K562 (cell line): ENCODE data around the gene PNRC2. TPM values are rescaled to one million over a fixed set of nuclear protein-coding genes. Genes with fewer than 3 reads are reported as not detected.

Experiments used
- ARNT ChIP-seq, 2 experiments: fragments of 450-650 bp; IDR thresholded peaks; 2 replicates each; pipeline ENCODE4 v1.6.1; 2016; ENCODE audit warnings: mild to moderate bottlenecking in 1 of 2
- BMI1 ChIP-seq: fragments of 150-350 bp; IDR thresholded peaks from 2 replicates; pipeline ENCODE4 v1.6.1; 2014; ENCODE audit warnings: low read length
- CBX8 ChIP-seq: fragments of 200-600 bp; sonication (generic); IDR thresholded peaks from 2 replicates; pipeline ENCODE4 v1.6.1; 2012; ENCODE audit warnings: borderline replicate concordance, mixed run types, low read depth, mild to moderate bottlenecking, moderate library complexity, mixed read lengths, low read length, control low read depth, inconsistent platforms; ENCODE audit not compliant: poor library complexity, severe bottlenecking; ENCODE audit errors: extremely low read depth
- CXXC5 ChIP-seq: fragments of 250-450 bp; sonication (Bioruptor Pico); IDR thresholded peaks from 2 replicates; pipeline ENCODE4 v1.8.0; 2022; ENCODE audit warnings: inconsistent platforms, mild to moderate bottlenecking, moderate library complexity
- E2F6 ChIP-seq, 2 experiments: IDR thresholded peaks; 2 replicates each; pipeline ENCODE4 v1.6.1; 2011; ENCODE audit warnings: borderline replicate concordance in 1 of 2, control low read depth in 1 of 2, low read depth in 1 of 2, low read length in 1 of 2, mild to moderate bottlenecking in 1 of 2, mixed read lengths in 1 of 2, moderate library complexity in 1 of 2; ENCODE audit not compliant: insufficient read depth in 1 of 2, insufficient read length in 1 of 2, poor library complexity in 1 of 2, severe bottlenecking in 1 of 2; ENCODE audit errors: extremely low read depth in 1 of 2
- GTF2A2 ChIP-seq: IDR thresholded peaks from 2 replicates; pipeline ENCODE4 v1.6.1; 2016; ENCODE audit warnings: mild to moderate bottlenecking, missing genetic modification characterization, missing compliant biosample characterization
- GTF2F1 ChIP-seq: IDR thresholded peaks from 2 replicates; pipeline ENCODE4 v1.6.1; 2011; ENCODE audit warnings: low read depth, low read length, improper control_type of control experiment
- HLTF ChIP-seq: fragments of 450-650 bp; IDR thresholded peaks from 2 replicates; pipeline ENCODE4 v1.6.1; 2016
- MCM7 ChIP-seq, 2 experiments: fragments of 450-650 bp; IDR thresholded peaks; 2 replicates each; pipeline ENCODE4 v1.6.1; 2016 to 2018
- MTA1 ChIP-seq: fragments of 450-650 bp; IDR thresholded peaks from 2 replicates; pipeline ENCODE4 v1.6.1; 2017; ENCODE audit warnings: borderline replicate concordance
- NBN ChIP-seq: fragments of 450-650 bp; IDR thresholded peaks from 2 replicates; pipeline ENCODE4 v1.6.1; 2016; ENCODE audit warnings: low read depth, mild to moderate bottlenecking
- SMARCE1 ChIP-seq: fragments of 450-650 bp; IDR thresholded peaks from 2 replicates; pipeline ENCODE4 v1.7.1; 2016; ENCODE audit warnings: mild to moderate bottlenecking
- ZNF589 ChIP-seq: fragments of 200-800 bp; sonication (Bioruptor generic); IDR thresholded peaks from 2 replicates; pipeline ENCODE4 v1.6.1; 2016; ENCODE audit warnings: low read depth, missing genetic modification characterization, missing compliant biosample characterization
- polyA plus RNA-seq, 8 experiments: library from polyadenylated mRNA; depleted of rRNA in 4 of 8; stranded (reverse) in 5 of 8; unstranded in 3 of 8; fragments of >200 nt; fragmentation: Nextera tagmentation in 2 of 8; fragmentation: Illumina TruSeq in 1 of 8; extraction: Ambion mirVana in 2 of 8; extraction: Trizol in 1 of 8; gene quantifications; 2 replicates each; pipeline versions ENCODE4 v1.2.1 to v1.2.3, GENCODE V29; 2011 to 2014; ENCODE audit warnings: inconsistent platforms in 1 of 8, missing spikeins in 1 of 8
- total RNA-seq, 7 experiments: library from RNA; depleted of rRNA in 6 of 7; stranded (reverse); fragments of >200 nt in 6 of 7; fragmentation: Illumina TruSeq in 2 of 7; extraction: Trizol in 2 of 7; gene quantifications; 2 replicates each; pipeline versions ENCODE4 v1.2.1 to v1.2.3, GENCODE V29; 2011 to 2021; ENCODE audit warnings: low replicate concordance in 1 of 7
- TF ChIP-seq, protein P1 (sequence below): fragments of 450-650 bp; IDR thresholded peaks from 2 replicates; pipeline ENCODE4 v1.6.1; 2017; ENCODE audit warnings: antibody characterized with exemption, mild to moderate bottlenecking

The PNRC2 gene
- total and polyA plus RNA-seq, 9 of the 15 experiments (the other 6 are each of a cell fraction or from before 2014, with no cell fraction given), result 127 to 303 (median 203) TPM

DNA sequence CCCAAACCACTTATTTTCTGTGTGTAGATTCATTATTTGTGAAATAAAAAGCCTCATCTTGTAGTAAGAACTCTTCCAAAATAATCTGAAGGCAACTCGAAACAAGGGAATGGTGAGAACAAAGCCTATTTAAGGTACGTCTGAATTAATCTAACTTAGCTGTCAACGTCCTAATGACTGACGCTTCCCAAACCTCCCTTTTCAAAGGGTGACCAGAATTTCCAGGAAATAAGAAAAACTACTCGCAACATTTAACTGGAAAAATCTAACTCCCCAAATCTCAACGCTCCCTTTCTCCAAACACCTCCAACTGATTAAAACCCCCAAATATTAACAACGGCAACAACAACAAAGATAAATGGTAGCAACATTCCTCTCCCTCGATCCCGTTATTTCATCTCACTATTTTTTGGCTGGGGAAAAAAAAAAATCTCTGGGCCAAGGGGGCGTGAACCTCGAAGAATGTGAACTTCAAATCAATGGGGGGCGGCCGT, 19.8 kb downstream of the PNRC2 start (continued):
- TF ChIP-seq, protein P1, sequence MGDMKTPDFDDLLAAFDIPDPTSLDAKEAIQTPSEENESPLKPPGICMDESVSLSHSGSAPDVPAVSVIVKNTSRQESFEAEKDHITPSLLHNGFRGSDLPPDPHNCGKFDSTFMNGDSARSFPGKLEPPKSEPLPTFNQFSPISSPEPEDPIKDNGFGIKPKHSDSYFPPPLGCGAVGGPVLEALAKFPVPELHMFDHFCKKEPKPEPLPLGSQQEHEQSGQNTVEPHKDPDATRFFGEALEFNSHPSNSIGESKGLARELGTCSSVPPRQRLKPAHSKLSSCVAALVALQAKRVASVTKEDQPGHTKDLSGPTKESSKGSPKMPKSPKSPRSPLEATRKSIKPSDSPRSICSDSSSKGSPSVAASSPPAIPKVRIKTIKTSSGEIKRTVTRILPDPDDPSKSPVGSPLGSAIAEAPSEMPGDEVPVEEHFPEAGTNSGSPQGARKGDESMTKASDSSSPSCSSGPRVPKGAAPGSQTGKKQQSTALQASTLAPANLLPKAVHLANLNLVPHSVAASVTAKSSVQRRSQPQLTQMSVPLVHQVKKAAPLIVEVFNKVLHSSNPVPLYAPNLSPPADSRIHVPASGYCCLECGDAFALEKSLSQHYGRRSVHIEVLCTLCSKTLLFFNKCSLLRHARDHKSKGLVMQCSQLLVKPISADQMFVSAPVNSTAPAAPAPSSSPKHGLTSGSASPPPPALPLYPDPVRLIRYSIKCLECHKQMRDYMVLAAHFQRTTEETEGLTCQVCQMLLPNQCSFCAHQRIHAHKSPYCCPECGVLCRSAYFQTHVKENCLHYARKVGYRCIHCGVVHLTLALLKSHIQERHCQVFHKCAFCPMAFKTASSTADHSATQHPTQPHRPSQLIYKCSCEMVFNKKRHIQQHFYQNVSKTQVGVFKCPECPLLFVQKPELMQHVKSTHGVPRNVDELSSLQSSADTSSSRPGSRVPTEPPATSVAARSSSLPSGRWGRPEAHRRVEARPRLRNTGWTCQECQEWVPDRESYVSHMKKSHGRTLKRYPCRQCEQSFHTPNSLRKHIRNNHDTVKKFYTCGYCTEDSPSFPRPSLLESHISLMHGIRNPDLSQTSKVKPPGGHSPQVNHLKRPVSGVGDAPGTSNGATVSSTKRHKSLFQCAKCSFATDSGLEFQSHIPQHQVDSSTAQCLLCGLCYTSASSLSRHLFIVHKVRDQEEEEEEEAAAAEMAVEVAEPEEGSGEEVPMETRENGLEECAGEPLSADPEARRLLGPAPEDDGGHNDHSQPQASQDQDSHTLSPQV, result no peak
- peak; percentile 49; the same call in 1 of the 2 replicates for TF ChIP-seq SMARCE1
- peak; percentile 83 for TF ChIP-seq CXXC5 (CRISPR knock-in tag)
- TF ChIP-seq ARNT (IDR thresholded peaks at IDR 0.05), result peak in 1 of 2 experiments; percentile 52; a peak in 1 of 4 replicates
- TF ChIP-seq BMI1, result no peak
- TF ChIP-seq GTF2A2 (tag), result no peak; the same call in 1 of the 2 replicates
- peak; percentile 48; the same call in 1 of the 2 replicates for TF ChIP-seq ZNF589 (CRISPR knock-in tag)
- 0 out of 2 replicates have a peak, but pooled peaks have one; percentile 7 for TF ChIP-seq NBN
- 0 out of 2 replicates have a peak, but pooled peaks have one; percentile 70 for TF ChIP-seq HLTF
- TF ChIP-seq E2F6 (IDR thresholded peaks at IDR 0.05; ENCODE audit: borderline replicate concordance in 1 of 2, extremely low read depth in 1 of 2, insufficient read depth in 1 of 2, insufficient read length in 1 of 2, low read depth in 1 of 2, low read length in 1 of 2, poor library complexity in 1 of 2, severe bottlenecking in 1 of 2), result no peak
- no peak for TF ChIP-seq CBX8
- 0 out of 4 replicates have a peak, but pooled peaks of 1 of the 2 experiments have one; percentile 27 for TF ChIP-seq MCM7 (IDR thresholded peaks at IDR 0.05)
- no peak for TF ChIP-seq MTA1
- TF ChIP-seq GTF2F1, result no peak
- TF ChIP-seq, all 486 proteins: peak for 34
